Gastroesophageal sphincter (tissue), 4 donors: ENCODE results near the gene HCN4. TPM values are rescaled to one million over a fixed set of nuclear protein-coding genes. Genes with fewer than 3 reads are reported as not detected.

Experiments used
- ATAC-seq: fragments of 150-250 bp; one replicate; pipeline ENCODE4 v1.9.1; 2016; ENCODE audit warnings: mild to moderate bottlenecking, moderate library complexity
- H3K27ac ChIP-seq, 4 donors: fragments of 200-600 bp; sonication (generic) in 3 of 4; 1 replicate in 3 of 4; 2 replicates in 1 of 4; pipeline ENCODE4 v1.5.1; 2016 to 2019
- H3K27me3 ChIP-seq: fragments of 200-600 bp; sonication (generic); one replicate; pipeline ENCODE4 v1.5.1; 2019
- H3K36me3 ChIP-seq, 2 donors: fragments of 200-600 bp; sonication (generic); one replicate each; pipeline ENCODE4 v1.5.1; 2019; ENCODE audit warnings: control low read depth in 1 of 2
- H3K4me1 ChIP-seq, 3 donors: fragments of 200-600 bp; sonication (generic); 1 replicate in 2 of 3; 2 replicates in 1 of 3; pipeline ENCODE4 v1.5.1; 2016 to 2019; ENCODE audit warnings: control low read depth in 2 of 3
- H3K4me3 ChIP-seq, 2 donors: fragments of 200-600 bp; sonication (generic); one replicate each; pipeline ENCODE4 v1.5.1; 2019; ENCODE audit warnings: mild to moderate bottlenecking in 1 of 2, moderate library complexity in 1 of 2
- H3K9me3 ChIP-seq, 3 donors: fragments of 200-600 bp; sonication (generic); one replicate each; pipeline ENCODE4 v1.5.1; 2017 to 2019; ENCODE audit warnings: control low read depth in 2 of 3
- EP300 ChIP-seq: sonication (generic); formaldehyde crosslinking; IDR thresholded peaks from one replicate; pipeline ENCODE4 v1.6.1; 2017; ENCODE audit warnings: antibody characterized with exemption, mild to moderate bottlenecking
- POLR2A ChIP-seq, 2 donors: fragments of 450-650 bp; IDR thresholded peaks; one replicate each; pipeline ENCODE4 v1.6.1; 2017; ENCODE audit warnings: antibody characterized with exemption in 2 of 2, mild to moderate bottlenecking in 2 of 2, moderate library complexity in 1 of 2
- POLR2AphosphoS5 ChIP-seq: sonication (generic); formaldehyde crosslinking; IDR thresholded peaks from one replicate; pipeline ENCODE4 v1.6.1; 2017; ENCODE audit warnings: antibody characterized with exemption
- WGBS, 2 donors: methylation state at CpG; one replicate each; pipeline ENCODE4 v1.1.5; 2018; ENCODE audit warnings: low coverage in 1 of 2; 5-methylcytosine and 5-hydroxymethylcytosine counted together
- total RNA-seq, 4 donors: library from RNA; depleted of rRNA; stranded (reverse); fragments of >200 nt; gene quantifications; one replicate each; pipeline ENCODE4 v1.1.0, GENCODE V29; 2016
- TF ChIP-seq, protein P1 (sequence below), 4 experiments: fragments of 200-600 bp in 2 of 4; fragments of 450-650 bp in 2 of 4; sonication (generic) in 1 of 4; IDR thresholded peaks; one replicate each; pipeline ENCODE4 v1.5.1; 2017 to 2019; ENCODE audit warnings: antibody characterized with exemption in 4 of 4, mild to moderate bottlenecking in 2 of 4, moderate library complexity in 2 of 4

HCN4 gene
- total RNA-seq, 4 donors from 2014 or later = 0.08 TPM; not detected in 3

DNA sequence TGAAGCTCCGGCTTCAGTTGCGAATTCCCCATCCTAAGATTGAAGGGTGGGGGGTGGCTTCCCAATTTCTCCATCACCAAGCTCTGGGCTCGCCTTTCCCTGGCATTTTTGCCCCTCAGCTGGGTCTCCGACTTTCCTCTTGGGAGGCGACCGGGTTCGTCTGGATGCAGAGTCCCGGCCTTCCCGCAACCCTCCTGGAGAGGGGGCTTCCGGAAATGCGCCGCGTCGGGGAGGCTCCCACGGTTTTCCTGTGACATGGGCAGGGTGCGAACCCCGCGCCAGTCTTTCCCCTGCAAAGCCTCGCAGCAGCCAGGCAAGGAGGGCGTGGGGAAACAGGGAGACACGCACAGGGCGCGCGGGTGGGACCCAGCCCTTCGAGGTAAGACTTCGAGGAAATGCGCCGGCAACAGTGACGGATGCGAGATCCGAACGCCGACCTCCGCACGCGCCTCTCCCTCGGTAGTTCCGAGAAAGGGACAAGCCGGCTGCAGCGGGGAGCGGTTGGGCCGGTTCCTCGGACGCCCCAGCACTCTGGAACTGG, 466 bp upstream of the HCN4 start:
- Histone ChIP-seq H3K27me3 (peaks cover 96% of the 10 kb centered on the region), H3K36me3 (no peaks in the 10 kb centered on the region), H3K27ac (no peak overlapping the region), H3K9me3 (no peaks in the 10 kb centered on the region), H3K4me1 (peaks cover 0 to 27% (median 7%) of the 10 kb centered on the region in 3 donors), H3K4me3 (no peak overlapping the region)
- 0% methylated on average over 2 of the region's 44 CpGs; no CpG with 5 or more reads in 1 of the 2 donors for WGBS, 2 donors
- ATAC-seq = no peak
- TF ChIP-seq EP300 = no peak

DNA sequence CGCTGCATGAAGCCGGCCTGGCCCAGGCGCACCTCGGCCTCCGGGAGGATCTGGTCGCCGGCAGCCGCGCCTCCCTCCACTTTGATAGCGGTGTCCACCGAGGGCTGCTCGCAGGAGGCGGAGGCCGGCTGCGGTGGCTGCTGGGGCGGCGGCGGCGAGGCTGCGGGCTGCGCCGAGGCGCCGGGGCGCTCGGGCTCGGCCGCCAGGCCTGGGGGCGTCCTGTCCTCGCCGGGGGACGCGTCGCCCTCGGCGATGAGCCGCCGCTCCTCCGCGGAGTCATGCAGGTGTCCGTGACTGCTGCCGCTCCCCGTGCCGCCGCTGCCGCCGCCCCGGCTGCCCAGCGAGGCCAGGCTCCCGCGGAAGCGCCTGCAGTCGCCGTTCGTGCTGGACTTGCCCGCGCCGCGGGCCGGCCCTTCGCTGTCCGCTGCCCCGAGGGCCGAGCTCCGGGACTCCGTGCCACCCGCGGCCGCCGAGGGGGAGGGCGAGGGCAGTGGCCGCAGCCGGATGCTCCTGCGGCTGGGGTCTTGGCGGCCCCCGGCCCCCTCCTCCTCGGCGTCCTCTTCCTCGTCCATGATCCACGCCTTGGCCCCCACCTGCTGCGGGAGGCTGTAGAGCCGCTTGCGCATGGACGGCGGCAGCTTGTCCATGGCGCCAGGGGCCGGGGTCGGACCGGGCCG, 996 bp downstream of the HCN4 start:
- Histone ChIP-seq H3K4me3 (peak overlapping the region in 1 of 2 donors; percentile 45), H3K27ac (no peak overlapping the region), H3K9me3 (no peaks in the 10 kb centered on the region), H3K27me3 (peaks cover 96% of the 10 kb centered on the region), H3K4me1 (peaks cover 0 to 27% (median 7%) of the 10 kb centered on the region in 3 donors), H3K36me3 (no peaks in the 10 kb centered on the region)
- no peak for TF ChIP-seq POLR2AphosphoS5
- TF ChIP-seq EP300 = no peak
- no peak for TF ChIP-seq POLR2A (IDR thresholded peaks at IDR 0.05)
- TF ChIP-seq, protein P1, sequence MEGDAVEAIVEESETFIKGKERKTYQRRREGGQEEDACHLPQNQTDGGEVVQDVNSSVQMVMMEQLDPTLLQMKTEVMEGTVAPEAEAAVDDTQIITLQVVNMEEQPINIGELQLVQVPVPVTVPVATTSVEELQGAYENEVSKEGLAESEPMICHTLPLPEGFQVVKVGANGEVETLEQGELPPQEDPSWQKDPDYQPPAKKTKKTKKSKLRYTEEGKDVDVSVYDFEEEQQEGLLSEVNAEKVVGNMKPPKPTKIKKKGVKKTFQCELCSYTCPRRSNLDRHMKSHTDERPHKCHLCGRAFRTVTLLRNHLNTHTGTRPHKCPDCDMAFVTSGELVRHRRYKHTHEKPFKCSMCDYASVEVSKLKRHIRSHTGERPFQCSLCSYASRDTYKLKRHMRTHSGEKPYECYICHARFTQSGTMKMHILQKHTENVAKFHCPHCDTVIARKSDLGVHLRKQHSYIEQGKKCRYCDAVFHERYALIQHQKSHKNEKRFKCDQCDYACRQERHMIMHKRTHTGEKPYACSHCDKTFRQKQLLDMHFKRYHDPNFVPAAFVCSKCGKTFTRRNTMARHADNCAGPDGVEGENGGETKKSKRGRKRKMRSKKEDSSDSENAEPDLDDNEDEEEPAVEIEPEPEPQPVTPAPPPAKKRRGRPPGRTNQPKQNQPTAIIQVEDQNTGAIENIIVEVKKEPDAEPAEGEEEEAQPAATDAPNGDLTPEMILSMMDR (IDR thresholded peaks at IDR 0.05) = no peak
- no peak for ATAC-seq
- WGBS, 2 donors = no CpG with 5 or more reads among the region's 90 CpGs

DNA sequence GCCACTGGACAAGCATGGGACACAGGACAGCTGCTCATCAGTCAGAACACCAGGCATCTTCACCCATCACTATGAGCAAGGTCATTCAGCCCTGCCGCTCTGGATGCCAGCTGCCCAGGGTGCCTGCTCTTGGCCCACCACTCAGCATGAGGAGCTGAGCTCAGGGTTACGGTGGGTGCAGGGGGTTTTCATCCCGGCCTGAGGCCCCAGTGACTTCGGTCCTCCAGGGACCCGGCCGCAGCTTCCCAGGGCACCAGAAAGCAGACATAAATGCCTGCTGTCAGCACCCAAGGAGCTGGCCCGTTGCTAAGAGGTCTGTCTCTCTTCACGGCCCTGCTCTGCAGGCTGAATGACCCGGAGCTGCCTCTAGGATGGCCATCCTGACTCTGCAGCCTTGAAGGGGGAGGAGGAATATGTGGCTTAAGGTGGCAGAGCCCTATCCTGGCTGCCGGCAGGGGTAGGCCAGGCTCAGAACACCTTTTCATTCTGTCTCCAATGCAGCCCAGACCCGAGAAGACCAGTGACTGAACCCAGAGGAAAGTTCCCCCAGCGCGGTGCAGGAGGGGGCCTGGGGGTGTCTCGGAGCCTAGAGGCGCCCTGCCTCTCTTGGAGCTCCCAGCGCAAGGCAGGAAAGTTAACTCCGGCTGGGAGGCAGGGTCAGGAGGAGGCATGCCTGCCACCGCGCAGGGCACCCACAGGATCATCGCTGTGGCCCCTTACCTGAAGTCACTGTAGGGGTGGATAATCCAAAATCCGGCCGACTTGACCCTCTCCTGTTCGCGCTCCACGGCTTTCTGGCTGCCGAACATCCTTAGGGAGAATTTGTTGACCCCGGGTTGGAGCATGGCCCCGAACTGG, 1.8 kb downstream of the HCN4 start:
- peak overlapping the region in 1 of 2 donors; percentile 45 for H3K4me3 ChIP-seq
- H3K36me3 ChIP-seq = no peaks in the 10 kb centered on the region
- peaks cover 96% of the 10 kb centered on the region for H3K27me3 ChIP-seq
- no peak for ATAC-seq
- no peak overlapping the region for H3K27ac ChIP-seq
- H3K9me3 ChIP-seq = no peaks in the 10 kb centered on the region
- WGBS, 2 donors = no CpG with 5 or more reads among the region's 28 CpGs
- peaks cover 0 to 27% (median 7%) of the 10 kb centered on the region in 3 donors for H3K4me1 ChIP-seq
- TF ChIP-seq, protein P1 (IDR thresholded peaks at IDR 0.05) = no peak
- TF ChIP-seq POLR2A (IDR thresholded peaks at IDR 0.05) = no peak
- TF ChIP-seq POLR2AphosphoS5 = no peak
- no peak for TF ChIP-seq EP300

DNA sequence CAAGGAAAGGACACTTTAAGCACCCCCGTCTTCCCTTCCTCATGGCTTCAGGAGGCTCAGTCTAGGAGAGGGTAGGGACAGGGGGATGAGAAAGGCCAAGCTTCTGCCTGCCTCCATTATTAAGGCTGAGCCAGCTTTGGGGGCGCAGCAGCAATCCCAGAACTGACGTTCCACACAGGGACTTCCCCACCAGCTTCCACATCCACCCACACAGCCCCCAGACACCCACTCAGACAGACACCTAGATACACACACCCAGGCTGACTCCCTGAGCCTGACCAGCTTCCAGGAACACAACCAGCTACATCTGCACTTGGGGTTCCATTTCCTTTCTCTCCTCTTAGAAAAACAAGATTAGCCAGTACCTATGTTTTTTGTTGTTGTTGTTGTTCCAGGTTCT, 4.7 kb downstream of the HCN4 start:
- 50% methylated on average over 2 of the region's 3 CpGs; no CpG with 5 or more reads in 1 of the 2 donors for WGBS, 2 donors
- ATAC-seq = no peak
- TF ChIP-seq POLR2AphosphoS5 = no peak
- TF ChIP-seq EP300 = no peak
- TF ChIP-seq, protein P1 (IDR thresholded peaks at IDR 0.05) = no peak
- TF ChIP-seq POLR2A (IDR thresholded peaks at IDR 0.05) = no peak
- Histone ChIP-seq H3K36me3 (no peaks in the 10 kb centered on the region), H3K9me3 (no peaks in the 10 kb centered on the region), H3K4me3 (no peak overlapping the region), H3K27me3 (peaks cover 82% of the 10 kb centered on the region), H3K27ac (no peak overlapping the region), H3K4me1 (peaks cover 0 to 22% (median 6%) of the 10 kb centered on the region in 3 donors)

DNA sequence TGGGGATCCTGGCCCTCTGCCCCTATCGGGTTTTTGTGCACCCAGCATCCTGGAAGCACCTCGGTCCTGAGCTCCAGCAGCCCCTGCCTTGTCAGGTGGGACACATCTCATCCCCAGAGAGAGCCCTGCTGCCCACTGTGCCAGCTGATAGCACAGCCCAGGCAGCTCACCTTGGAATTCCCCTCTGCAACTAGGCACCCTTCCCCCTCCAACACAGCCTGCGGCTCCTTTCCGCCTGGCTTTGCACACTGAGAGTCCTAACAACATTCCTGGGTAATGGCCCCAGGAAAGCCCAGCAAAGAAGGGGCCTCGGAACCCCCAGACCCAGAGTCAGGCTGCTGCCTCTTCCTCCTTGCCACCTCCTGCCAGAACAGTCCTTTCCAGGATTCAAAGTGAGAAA, 5.9 kb downstream of the HCN4 start:
- Histone ChIP-seq H3K36me3 (no peaks in the 10 kb centered on the region), H3K4me3 (no peak overlapping the region), H3K27ac (no peak overlapping the region), H3K9me3 (no peaks in the 10 kb centered on the region), H3K4me1 (peaks cover 0 to 10% (median 0%) of the 10 kb centered on the region in 3 donors), H3K27me3 (peaks cover 76% of the 10 kb centered on the region)
- WGBS, 2 donors = no CpG with 5 or more reads among the region's 5 CpGs
- TF ChIP-seq POLR2AphosphoS5 = no peak
- TF ChIP-seq POLR2A (IDR thresholded peaks at IDR 0.05) = no peak
- TF ChIP-seq, protein P1 (IDR thresholded peaks at IDR 0.05) = no peak
- TF ChIP-seq EP300 = no peak
- no peak for ATAC-seq
